ENCODE data around the gene ETV5. TPM values are rescaled to one million over a fixed set of nuclear protein-coding genes. Genes with fewer than 3 reads are reported as not detected.

ETV5 gene
- total RNA-seq, 1 donor: 54.8 TPM

DNA sequence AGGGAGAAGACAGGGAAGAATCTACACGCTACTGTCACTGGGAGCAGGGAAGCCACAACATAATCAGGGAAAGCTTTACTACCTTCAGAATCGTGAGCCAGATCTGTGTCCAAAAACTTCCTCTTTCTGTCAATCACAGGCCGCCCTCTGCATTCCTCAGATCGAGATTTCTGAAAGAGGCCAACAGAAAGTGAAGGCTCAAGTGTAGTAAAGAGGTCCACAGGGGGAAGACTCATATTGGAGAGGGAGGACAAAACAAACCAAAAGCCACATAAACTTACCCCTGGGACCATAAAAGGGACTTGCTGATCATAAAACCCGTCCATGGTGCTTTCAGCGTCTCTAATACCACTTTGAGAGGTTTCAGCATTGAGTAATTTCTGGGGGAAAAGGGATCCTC, 3.3 kb downstream of the ETV5 start:
- H3K4me3 ChIP-seq (ENCODE audit: low read depth, low read length): no peak overlapping the region

DNA sequence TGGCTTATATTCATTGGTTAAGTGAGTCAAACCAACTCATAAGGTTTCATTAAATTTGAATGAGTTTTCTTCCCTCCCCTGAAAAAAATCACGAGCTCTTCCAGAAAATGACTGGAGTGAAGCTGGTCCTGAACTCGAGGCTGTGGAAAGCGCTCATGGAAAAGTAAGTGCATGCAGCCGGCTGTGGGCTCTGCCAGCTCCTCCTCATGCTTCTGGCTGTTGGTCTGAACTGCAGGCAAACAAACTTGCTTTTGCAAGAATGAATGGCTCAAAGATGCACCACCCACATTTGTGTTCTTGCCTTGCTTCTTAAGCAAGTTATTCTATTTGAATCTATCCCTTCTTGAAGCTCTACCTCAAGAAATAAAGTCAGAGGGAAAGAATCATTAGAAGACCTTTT, 6.2 kb downstream of the ETV5 start:
- H3K4me3 ChIP-seq (ENCODE audit: low read depth, low read length): no peak overlapping the region
- DNase-seq (ENCODE audit: low read depth): no peak
- TF ChIP-seq, protein P1, sequence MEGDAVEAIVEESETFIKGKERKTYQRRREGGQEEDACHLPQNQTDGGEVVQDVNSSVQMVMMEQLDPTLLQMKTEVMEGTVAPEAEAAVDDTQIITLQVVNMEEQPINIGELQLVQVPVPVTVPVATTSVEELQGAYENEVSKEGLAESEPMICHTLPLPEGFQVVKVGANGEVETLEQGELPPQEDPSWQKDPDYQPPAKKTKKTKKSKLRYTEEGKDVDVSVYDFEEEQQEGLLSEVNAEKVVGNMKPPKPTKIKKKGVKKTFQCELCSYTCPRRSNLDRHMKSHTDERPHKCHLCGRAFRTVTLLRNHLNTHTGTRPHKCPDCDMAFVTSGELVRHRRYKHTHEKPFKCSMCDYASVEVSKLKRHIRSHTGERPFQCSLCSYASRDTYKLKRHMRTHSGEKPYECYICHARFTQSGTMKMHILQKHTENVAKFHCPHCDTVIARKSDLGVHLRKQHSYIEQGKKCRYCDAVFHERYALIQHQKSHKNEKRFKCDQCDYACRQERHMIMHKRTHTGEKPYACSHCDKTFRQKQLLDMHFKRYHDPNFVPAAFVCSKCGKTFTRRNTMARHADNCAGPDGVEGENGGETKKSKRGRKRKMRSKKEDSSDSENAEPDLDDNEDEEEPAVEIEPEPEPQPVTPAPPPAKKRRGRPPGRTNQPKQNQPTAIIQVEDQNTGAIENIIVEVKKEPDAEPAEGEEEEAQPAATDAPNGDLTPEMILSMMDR (IDR thresholded peaks at IDR 0.05; ENCODE audit: insufficient read depth, low read depth, low read length): no peak

More for the DNA sequence above, 3.3 kb downstream of the ETV5 start:
- TF ChIP-seq, protein P1 (IDR thresholded peaks at IDR 0.05; ENCODE audit: insufficient read depth, low read depth, low read length): no peak
- DNase-seq (ENCODE audit: low read depth): no peak

DNA sequence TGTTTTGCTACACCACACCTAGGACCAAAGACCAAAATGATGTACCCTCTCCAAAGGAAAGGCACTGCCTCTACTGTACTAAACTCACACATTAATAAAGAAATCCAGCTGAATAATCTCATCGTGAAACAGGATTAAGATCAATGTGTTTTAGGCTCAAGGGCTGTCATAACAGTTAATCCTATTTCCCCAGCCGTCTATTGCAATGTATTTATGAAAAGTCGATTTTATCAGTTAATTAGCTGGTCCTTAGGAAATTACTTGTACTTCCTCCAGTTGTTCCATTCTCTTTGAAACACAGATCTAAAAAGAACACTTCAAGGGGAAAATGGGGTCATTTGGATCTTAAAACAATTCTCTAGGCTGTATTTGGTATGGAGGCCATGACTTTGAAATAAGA, 8.5 kb downstream of the ETV5 start:
- no peak for DNase-seq (ENCODE audit: low read depth)
- H3K4me3 ChIP-seq (ENCODE audit: low read depth, low read length): no peak overlapping the region
- TF ChIP-seq, protein P1 (IDR thresholded peaks at IDR 0.05; ENCODE audit: insufficient read depth, low read depth, low read length): no peak

DNA sequence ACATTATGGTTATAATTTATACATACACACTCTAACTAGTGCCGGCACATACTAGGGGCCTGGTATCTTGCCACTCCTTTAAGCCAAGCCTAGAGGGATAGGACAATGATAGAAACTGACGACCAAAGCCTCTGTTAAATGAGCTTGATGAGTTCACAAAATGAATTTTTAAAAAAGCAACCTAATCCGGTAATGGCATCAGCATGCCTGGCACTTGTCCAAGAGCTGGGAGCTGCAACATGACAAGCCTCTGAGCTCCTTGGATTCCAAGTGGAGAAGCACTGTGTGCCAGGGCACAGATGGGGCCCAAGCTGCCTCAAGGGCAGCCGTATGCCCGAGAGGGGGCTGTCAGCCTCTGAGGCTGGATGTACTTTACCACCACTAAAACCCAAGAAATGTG, 9.7 kb downstream of the ETV5 start:
- no peak overlapping the region for H3K4me3 ChIP-seq (ENCODE audit: low read depth, low read length)
- peak; percentile 55 for DNase-seq (ENCODE audit: low read depth)
- TF ChIP-seq, protein P1 (IDR thresholded peaks at IDR 0.05; ENCODE audit: insufficient read depth, low read depth, low read length): no peak

DNA sequence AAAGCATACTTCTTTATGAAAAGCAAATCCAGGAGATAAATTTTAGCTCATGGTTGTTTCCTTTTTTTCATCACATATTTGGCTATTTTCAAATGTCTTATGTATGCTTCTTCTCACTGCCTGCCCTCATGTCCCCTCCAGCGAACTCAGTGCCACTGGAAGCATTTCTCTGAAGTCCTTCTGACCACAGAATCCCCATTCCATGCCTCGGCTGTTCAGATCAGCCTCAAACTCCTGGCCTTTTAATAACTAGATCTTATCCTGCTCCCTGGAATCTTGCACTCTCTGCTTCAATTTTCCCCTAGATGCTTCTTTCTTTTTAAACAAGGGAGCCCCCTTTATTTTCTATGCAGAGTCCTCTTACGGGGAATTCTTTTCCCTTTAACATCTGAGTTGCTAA, 10.1 kb downstream of the ETV5 start:
- DNase-seq (ENCODE audit: low read depth): no peak
- no peak overlapping the region for H3K4me3 ChIP-seq (ENCODE audit: low read depth, low read length)
- TF ChIP-seq, protein P1 (IDR thresholded peaks at IDR 0.05; ENCODE audit: insufficient read depth, low read depth, low read length): no peak

DNA sequence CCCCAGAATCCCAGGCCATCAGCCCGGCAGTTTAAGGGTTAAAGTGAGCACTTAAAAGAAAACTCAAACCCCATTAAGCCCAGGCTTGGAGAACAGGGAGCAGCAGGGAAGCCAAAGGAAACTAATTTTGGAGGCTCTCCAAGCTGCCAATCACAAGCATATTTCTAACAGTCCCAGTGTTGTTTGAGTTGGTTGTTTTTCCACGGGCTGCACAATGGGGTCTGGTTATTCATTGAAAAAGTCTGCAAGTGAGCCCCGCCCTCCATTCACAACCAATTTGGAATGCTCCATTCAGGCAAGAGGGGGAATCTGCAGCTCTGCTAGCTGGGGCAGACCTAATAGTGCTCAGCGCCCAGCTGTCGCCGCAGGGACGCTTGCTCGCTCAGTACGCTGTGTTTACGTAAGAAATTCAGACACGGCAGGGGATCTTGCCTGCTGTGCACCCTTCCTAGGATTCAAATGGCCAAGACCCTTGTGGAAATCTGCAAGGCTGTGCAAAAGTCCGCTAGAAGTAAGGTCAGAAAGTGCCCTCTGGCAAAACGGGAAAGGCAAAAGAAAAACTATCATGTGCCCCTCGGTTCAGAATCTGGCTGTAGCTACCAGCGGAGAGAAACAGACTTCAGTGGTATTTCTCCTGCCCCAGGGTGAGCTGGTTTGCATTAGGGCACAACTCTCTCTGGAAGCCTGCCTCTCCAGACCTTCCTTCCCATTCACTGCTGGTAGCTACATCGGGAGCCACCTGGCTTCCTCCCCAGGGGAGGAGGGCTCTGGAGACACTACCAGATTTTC, 11.0 kb downstream of the ETV5 start:
- DNase-seq (ENCODE audit: low read depth): peak; percentile 78
- peak overlapping the region; percentile 43 for H3K4me3 ChIP-seq (ENCODE audit: low read depth, low read length)
- TF ChIP-seq, protein P1 (IDR thresholded peaks at IDR 0.05; ENCODE audit: insufficient read depth, low read depth, low read length): no peak

DNA sequence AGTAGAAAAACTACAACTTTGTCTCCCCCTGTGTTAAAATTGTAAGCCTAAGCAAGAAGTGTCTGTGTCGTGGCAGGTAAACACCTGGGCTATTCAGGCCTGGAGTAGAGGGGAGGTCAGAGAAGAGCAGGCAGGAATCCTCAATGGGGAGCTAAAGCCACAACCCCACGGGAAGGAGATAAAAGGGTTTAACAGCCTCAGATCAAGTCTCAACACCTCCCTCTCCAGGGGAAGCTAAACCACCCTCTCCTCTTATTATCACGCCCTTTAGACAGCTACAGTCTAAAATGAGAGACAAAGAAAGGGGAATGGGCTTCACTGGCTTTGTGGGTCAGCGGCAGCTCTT, 11.6 kb downstream of the ETV5 start:
- DNase-seq (ENCODE audit: low read depth): no peak
- peak overlapping the region; percentile 43 for H3K4me3 ChIP-seq (ENCODE audit: low read depth, low read length)
- TF ChIP-seq, protein P1 (IDR thresholded peaks at IDR 0.05; ENCODE audit: insufficient read depth, low read depth, low read length): no peak

All from fibroblast of villous mesenchyme (primary cell).